Right atrium auricular region (tissue), 2 donors: ENCODE measurements around the gene ITGAV. TPM values are rescaled to one million over a fixed set of nuclear protein-coding genes. Genes with fewer than 3 reads are reported as not detected.

ENCODE experiments used
- DNase-seq: peaks from one replicate; pipeline ENCODE4 v3.0.0-alpha.2; 2019; ENCODE audit warnings: low spot score
- H3K27ac ChIP-seq, 2 donors: fragments of 200-600 bp; sonication (generic); 1 replicate in 1 of 2; 2 replicates in 1 of 2; pipeline ENCODE4 v1.5.1; 2016 to 2019
- H3K27me3 ChIP-seq, 2 donors: fragments of 200-600 bp; sonication (generic); one replicate each; pipeline versions ENCODE4 v1.5.1 to v1.6.0; 2017 to 2019
- H3K36me3 ChIP-seq: fragments of 200-600 bp; sonication (generic); one replicate; pipeline ENCODE4 v1.5.1; 2016
- H3K4me1 ChIP-seq, 2 donors: fragments of 200-600 bp; sonication (generic); one replicate each; pipeline versions ENCODE4 v1.5.1 to v1.6.0; 2017 to 2019
- H3K4me3 ChIP-seq, 2 donors: fragments of 200-600 bp; sonication (generic); 1 replicate in 1 of 2; 2 replicates in 1 of 2; pipeline ENCODE4 v1.5.1; 2017 to 2019; ENCODE audit warnings: mild to moderate bottlenecking in 1 of 2, moderate library complexity in 1 of 2
- H3K9me3 ChIP-seq, 2 donors: fragments of 200-600 bp; sonication (generic); one replicate each; pipeline ENCODE4 v1.5.1; 2019
- total RNA-seq, 2 donors: library from RNA; depleted of rRNA; stranded (reverse); fragments of >200 nt; gene quantifications; one replicate each; pipeline ENCODE4 v1.1.0, GENCODE V29; 2016
- TF ChIP-seq, protein P1 (sequence below), 2 donors: fragments of 200-600 bp; sonication (generic); IDR thresholded peaks; one replicate each; pipeline ENCODE4 v1.5.1; 2019; ENCODE audit warnings: antibody characterized with exemption in 2 of 2

ITGAV gene
- total RNA-seq, 2 donors from 2014 or later, result 79.8 to 152 TPM

DNA sequence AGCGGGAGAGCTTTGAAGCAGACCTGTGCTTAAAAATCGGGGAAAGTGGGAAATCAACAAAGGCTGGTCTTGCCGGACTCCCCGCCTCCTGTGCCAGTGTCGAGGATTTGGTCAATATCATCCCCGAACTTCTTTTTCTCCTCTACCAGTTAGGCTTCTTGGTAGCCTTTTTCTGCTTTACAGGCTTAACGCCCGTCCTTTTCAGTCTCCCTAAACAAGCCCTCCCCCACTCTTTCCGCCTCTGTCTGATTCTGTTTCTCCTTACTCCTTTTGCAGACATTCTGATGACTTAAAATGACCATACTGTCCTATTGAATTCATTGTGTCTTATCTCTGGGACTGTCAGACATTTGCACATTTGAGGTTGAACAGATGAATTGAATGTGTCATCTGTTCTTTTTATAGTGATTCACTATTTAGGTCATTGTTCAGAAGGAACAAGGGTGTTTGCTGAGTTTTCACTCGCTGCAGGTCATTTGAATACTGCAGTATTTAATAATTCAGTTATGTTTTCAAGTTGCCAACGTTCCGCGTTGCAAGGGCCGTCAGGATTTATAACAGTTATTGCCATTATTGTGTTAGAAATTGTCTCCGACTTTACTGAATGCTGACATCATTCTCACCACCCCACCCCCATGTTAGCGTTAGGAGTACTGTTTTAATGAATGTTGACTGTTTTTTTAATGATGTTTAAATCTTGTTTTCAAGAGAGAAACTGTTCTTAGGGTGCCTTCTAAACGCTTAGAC, 1.1 kb downstream of the ITGAV start:
- H3K4me1 ChIP-seq, result peaks cover 0 to 55% of the 10 kb centered on the region in 2 donors
- H3K36me3 ChIP-seq, result no peaks in the 10 kb centered on the region
- TF ChIP-seq, protein P1, sequence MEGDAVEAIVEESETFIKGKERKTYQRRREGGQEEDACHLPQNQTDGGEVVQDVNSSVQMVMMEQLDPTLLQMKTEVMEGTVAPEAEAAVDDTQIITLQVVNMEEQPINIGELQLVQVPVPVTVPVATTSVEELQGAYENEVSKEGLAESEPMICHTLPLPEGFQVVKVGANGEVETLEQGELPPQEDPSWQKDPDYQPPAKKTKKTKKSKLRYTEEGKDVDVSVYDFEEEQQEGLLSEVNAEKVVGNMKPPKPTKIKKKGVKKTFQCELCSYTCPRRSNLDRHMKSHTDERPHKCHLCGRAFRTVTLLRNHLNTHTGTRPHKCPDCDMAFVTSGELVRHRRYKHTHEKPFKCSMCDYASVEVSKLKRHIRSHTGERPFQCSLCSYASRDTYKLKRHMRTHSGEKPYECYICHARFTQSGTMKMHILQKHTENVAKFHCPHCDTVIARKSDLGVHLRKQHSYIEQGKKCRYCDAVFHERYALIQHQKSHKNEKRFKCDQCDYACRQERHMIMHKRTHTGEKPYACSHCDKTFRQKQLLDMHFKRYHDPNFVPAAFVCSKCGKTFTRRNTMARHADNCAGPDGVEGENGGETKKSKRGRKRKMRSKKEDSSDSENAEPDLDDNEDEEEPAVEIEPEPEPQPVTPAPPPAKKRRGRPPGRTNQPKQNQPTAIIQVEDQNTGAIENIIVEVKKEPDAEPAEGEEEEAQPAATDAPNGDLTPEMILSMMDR (IDR thresholded peaks at IDR 0.05), result no peak
- no peak for DNase-seq
- peak overlapping the region; percentile 98 to 99 for H3K27ac ChIP-seq
- no peaks in the 10 kb centered on the region for H3K9me3 ChIP-seq
- H3K4me3 ChIP-seq, result peak overlapping the region; percentile 79 to 81
- H3K27me3 ChIP-seq, result no peaks in the 10 kb centered on the region

DNA sequence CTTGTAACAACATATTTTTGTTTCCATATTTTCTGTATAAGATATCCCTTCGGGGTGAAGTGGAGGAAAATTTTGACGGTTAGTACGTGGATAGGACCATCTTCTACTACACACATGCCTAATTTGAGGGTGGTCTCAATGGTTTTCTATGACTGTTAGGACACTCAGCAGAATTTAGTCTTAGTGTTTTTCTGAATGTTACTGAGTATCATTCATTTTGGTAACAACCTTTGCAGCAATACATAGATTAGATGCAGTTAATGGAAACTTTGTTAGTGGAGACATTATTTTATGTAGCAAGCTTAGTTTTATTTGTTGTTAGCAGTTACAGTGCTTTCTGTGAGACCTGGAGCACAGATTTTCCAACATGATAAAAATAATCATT, 1.6 kb downstream of the ITGAV start:
- Histone ChIP-seq H3K27ac (peak overlapping the region; percentile 98 to 99), H3K4me1 (peaks cover 0 to 57% of the 10 kb centered on the region in 2 donors)
- TF ChIP-seq, protein P1 (IDR thresholded peaks at IDR 0.05), result no peak

DNA sequence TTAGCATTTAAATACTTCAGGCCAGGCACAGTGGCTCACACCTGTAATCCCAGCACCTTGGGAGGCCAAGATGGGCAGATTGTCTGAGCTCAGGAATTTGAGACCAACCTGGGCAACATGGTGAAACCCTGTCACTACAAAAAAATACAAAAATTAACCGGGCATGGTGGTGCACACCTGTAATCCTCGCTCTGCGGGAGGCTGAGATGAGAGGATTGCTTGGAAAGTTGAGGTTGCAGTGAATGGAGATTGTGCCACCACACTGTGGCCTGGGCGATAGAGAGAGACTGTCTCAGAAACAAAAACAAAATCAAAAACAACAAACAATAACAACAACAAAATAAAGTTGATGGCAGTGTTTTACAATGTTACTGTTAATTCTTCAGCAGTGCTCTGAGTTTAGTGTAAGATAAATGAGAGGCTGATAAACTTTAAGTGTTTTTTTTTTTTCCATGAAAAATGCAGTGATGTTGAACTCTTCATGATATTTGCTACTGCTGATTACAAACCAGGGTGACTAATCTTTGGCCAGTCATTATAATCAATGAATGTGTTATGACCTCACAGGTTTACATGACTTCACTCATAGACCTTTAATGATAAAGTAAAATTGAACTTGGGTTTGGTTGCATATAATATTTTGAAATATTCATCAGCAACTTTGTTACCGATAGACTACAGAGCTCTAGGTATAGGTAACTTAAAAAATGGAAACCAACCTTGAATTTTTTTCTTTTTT, 2.5 kb downstream of the ITGAV start:
- Histone ChIP-seq H3K9me3 (no peaks in the 10 kb centered on the region), H3K4me1 (peaks cover 0 to 60% of the 10 kb centered on the region in 2 donors), H3K36me3 (no peaks in the 10 kb centered on the region), H3K4me3 (no peak overlapping the region), H3K27ac (peak overlapping the region; percentile 98 to 99), H3K27me3 (no peaks in the 10 kb centered on the region)
- TF ChIP-seq, protein P1 (IDR thresholded peaks at IDR 0.05), result no peak
- DNase-seq, result no peak

More for the DNA sequence above, 1.6 kb downstream of the ITGAV start:
- H3K36me3 ChIP-seq, result no peaks in the 10 kb centered on the region
- no peaks in the 10 kb centered on the region for H3K27me3 ChIP-seq
- DNase-seq, result no peak
- H3K4me3 ChIP-seq, result peak overlapping the region; percentile 79 to 81
- H3K9me3 ChIP-seq, result no peaks in the 10 kb centered on the region

DNA sequence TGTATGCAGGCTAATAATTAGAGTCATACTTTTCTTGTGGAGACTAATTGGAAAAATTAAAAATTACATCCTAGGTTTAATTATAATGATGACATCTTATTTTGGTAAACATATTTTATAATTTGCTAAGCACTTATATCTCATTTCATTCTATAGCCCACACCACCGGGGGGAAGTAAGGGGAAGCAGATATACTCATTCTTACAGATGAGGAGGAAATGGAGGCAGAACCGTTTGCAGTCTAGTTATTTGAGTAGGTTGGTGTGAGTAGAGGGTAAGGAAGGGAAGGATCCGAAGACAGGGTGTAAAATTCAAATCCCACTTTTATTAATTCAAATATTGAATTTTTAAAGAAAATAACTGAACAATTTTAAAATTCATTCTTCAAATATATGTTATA, 3.7 kb downstream of the ITGAV start:
- no peak for DNase-seq
- TF ChIP-seq, protein P1 (IDR thresholded peaks at IDR 0.05), result no peak

DNA sequence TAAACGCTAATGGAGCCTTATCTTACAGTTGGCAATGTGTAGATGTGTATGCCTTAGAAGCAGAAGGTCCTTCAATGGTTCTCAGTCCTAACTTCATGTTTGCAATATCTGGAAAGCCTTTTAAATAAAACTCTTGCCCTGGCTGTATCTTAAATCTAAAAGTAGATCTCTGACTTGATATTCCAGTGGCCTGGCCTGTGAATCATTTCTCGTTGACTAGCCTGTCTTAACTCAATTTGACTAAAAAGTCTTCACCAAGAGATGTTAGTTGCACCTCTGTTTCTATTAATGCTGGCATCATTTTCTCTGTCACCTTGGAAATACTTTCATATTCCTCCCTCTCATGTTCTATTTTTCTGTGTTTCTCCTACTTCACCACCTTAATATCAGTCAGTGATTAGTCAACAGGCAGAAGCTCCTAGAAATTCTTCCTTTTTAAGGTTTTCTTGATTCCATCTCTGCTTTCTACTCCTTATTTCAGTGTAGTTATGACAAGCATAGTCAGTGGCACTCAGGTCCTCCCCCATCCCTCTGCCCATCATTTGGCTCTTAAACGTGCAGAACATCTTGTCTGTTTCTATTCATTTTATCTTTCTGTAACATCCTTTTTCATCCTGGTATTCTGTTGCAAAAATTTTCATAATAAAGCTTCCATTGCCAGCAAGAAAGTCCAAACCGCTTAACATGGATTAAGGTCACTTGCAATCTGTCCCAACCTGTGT, 4.3 kb downstream of the ITGAV start:
- H3K4me1 ChIP-seq, result peaks cover 0 to 62% of the 10 kb centered on the region in 2 donors
- no peaks in the 10 kb centered on the region for H3K9me3 ChIP-seq
- no peaks in the 10 kb centered on the region for H3K27me3 ChIP-seq
- no peak for DNase-seq
- TF ChIP-seq, protein P1 (IDR thresholded peaks at IDR 0.05), result no peak
- H3K27ac ChIP-seq, result peak overlapping the region; percentile 6 to 60
- no peaks in the 10 kb centered on the region for H3K36me3 ChIP-seq
- no peak overlapping the region for H3K4me3 ChIP-seq

More for the DNA sequence above, 3.7 kb downstream of the ITGAV start:
- Histone ChIP-seq H3K9me3 (no peaks in the 10 kb centered on the region), H3K4me1 (peaks cover 0 to 62% of the 10 kb centered on the region in 2 donors), H3K27ac (peak overlapping the region in 1 of 2 donors; percentile 60), H3K36me3 (no peaks in the 10 kb centered on the region), H3K27me3 (no peaks in the 10 kb centered on the region), H3K4me3 (no peak overlapping the region)
